Osteocyte (in vitro differentiated cells): ENCODE data around the gene B3GALT6. TPM values are rescaled to one million over a fixed set of nuclear protein-coding genes. Genes with fewer than 3 reads are reported as not detected.

ENCODE experiments used
- DNase-seq: peaks from one replicate; pipeline ENCODE4 v3.0.0; 2021; ENCODE audit warnings: mixed read lengths; ENCODE audit not compliant: unreplicated experiment; ENCODE audit errors: extremely low spot score
- H3K27ac Mint-ChIP-seq: one replicate; pipeline ENCODE4 v1.8.0; 2021; ENCODE audit warnings: mild to moderate bottlenecking, mixed read lengths; ENCODE audit not compliant: unreplicated experiment
- H3K27me3 Mint-ChIP-seq: one replicate; pipeline ENCODE4 v1.8.0; 2021; ENCODE audit warnings: mixed read lengths; ENCODE audit not compliant: unreplicated experiment
- H3K36me3 Mint-ChIP-seq: one replicate; pipeline ENCODE4 v1.8.0; 2021; ENCODE audit warnings: mixed read lengths; ENCODE audit not compliant: unreplicated experiment
- H3K4me1 Mint-ChIP-seq: one replicate; pipeline ENCODE4 v1.8.0; 2021; ENCODE audit warnings: mixed read lengths; ENCODE audit not compliant: unreplicated experiment
- H3K4me3 Mint-ChIP-seq: one replicate; pipeline ENCODE4 v1.8.0; 2021; ENCODE audit warnings: mild to moderate bottlenecking, moderate library complexity, mixed read lengths; ENCODE audit not compliant: unreplicated experiment
- H3K9me3 Mint-ChIP-seq: one replicate; pipeline ENCODE4 v1.8.0; 2021; ENCODE audit warnings: mixed read lengths; ENCODE audit not compliant: unreplicated experiment
- total RNA-seq: library from RNA; stranded (reverse); gene quantifications from 2 replicates; pipeline ENCODE4 v1.2.1, GENCODE V29; 2021
- TF ChIP-seq, protein P1 (sequence below): fragments of 200-600 bp; sonication (generic); IDR thresholded peaks from 2 replicates; pipeline ENCODE4 v1.5.0; 2021; ENCODE audit warnings: antibody characterized with exemption, mild to moderate bottlenecking, moderate library complexity

Gene B3GALT6
- total RNA-seq, 1 donor from 2014 or later, result 38.6 TPM

DNA sequence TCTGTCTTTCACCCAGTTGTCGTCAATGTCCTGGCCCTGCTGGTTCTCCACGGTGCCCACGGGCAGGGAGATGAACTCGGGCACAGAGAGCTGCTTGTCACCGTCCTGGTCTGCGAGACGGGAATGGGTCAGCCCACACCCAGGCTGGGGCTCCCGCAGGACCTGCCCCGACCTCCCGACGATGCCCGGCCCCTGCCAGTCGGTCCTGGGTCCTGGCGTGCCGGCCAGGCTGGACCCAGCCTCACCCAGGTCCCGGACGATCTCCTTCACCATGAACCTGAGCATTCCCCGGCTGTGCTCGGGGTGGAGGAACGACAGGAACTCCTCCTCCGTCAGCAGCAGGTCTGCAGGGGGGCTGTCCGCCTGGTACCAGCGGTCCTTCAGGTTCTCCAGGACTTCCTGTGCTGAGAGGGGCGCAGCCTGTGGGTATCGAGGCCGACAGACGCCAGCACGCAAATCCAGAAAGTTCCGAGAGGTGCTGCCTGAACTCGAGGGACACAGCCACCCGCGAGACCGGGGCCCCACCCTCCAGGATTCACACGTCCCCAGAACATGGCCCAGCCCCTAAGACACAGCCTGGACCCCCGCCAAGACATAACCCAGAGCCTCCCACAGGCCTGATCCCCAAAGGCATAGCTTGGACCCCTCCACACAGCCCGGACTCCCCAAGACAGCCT, 13.4 kb upstream of the B3GALT6 start:
- Mint-ChIP-seq H3K27ac (no peak overlapping the region), H3K27me3 (no peaks in the 10 kb centered on the region), H3K4me1 (peaks cover 19% of the 10 kb centered on the region), H3K36me3 (peaks cover 24% of the 10 kb centered on the region), H3K4me3 (no peak overlapping the region), H3K9me3 (no peaks in the 10 kb centered on the region)
- TF ChIP-seq, protein P1, sequence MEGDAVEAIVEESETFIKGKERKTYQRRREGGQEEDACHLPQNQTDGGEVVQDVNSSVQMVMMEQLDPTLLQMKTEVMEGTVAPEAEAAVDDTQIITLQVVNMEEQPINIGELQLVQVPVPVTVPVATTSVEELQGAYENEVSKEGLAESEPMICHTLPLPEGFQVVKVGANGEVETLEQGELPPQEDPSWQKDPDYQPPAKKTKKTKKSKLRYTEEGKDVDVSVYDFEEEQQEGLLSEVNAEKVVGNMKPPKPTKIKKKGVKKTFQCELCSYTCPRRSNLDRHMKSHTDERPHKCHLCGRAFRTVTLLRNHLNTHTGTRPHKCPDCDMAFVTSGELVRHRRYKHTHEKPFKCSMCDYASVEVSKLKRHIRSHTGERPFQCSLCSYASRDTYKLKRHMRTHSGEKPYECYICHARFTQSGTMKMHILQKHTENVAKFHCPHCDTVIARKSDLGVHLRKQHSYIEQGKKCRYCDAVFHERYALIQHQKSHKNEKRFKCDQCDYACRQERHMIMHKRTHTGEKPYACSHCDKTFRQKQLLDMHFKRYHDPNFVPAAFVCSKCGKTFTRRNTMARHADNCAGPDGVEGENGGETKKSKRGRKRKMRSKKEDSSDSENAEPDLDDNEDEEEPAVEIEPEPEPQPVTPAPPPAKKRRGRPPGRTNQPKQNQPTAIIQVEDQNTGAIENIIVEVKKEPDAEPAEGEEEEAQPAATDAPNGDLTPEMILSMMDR, result no peak
- DNase-seq, result no peak

DNA sequence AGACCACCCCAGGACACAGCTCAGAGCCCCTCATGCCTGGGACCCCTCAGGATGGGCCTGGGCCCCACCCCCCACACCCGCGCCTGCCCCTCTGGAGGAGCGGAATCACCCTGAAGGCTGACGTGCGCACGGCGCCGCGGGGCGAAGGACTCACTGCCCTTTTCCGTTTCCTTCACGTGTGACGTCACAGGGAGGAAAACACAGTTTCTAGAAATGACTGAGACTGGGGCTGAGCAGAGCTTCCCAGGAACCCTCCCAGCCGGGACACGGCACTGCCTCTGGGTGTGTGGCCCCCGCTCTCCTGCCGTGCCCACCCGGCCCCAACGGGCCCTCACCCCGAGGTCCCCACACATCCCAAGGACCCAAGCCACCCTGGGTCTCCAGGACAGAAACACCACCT, 12.7 kb upstream of the B3GALT6 start:
- Mint-ChIP-seq H3K36me3 (peaks cover 25% of the 10 kb centered on the region), H3K27me3 (no peaks in the 10 kb centered on the region), H3K4me3 (no peak overlapping the region), H3K4me1 (peaks cover 19% of the 10 kb centered on the region), H3K27ac (no peak overlapping the region), H3K9me3 (no peaks in the 10 kb centered on the region)
- TF ChIP-seq, protein P1, result no peak
- no peak for DNase-seq

DNA sequence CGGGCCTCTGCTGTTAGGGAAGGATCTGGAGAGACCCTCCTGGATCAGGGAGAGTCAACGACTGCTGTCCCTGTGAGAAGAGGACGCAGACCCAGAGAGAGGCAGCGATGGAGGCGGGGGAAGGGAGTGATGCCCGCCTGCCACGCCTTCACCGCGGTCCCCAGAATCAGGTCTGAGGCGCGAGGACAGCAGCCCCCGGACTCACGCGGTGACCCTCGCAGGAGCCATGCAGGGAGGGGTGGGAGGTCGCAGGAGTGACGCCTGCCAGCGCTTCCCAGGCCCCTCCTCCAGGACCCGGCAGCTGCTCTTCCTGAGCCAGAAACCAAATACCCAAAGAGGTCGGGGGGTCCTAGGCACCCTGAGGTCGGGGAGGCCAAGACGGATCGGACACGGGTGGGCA, 11.8 kb upstream of the B3GALT6 start:
- Mint-ChIP-seq H3K4me3 (no peak overlapping the region), H3K27ac (no peak overlapping the region), H3K9me3 (no peaks in the 10 kb centered on the region), H3K36me3 (peaks cover 27% of the 10 kb centered on the region), H3K4me1 (peaks cover 11% of the 10 kb centered on the region), H3K27me3 (no peaks in the 10 kb centered on the region)
- TF ChIP-seq, protein P1, result no peak
- no peak for DNase-seq

DNA sequence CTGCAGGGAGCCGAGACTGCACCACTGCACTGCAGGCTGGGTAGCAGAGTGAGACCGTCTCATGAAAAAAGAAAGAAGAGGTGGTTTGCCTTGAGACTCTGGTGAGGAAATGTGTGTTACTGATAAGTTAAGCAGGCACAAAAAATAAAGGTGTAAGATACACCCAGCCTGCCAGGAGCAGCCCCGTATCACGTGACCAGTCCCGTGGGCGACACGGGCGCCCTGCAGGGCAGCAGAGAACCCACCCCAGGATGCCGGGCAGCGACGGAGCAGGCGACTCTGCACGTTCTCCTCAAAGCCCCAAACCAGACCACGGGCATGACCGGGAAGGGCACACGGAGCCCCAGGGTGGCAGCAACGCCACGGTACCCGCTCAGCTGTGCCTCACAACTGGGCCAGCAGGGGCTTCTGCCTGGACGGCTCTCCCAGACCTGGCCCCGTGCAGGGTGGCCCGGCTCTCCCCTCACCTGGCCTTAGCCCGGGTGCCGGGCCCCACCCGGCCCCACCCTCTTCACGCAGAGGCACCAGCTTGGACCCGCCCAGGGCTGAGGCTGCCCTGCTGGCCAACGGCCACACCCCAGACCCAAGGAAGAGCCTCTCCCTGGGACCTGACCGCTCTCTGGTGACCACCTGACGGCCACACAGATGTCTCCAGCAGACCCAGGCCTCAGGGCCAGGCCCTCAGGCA, 10.0 kb upstream of the B3GALT6 start:
- TF ChIP-seq, protein P1, result no peak
- Mint-ChIP-seq H3K27ac (no peak overlapping the region), H3K4me3 (no peak overlapping the region), H3K36me3 (peaks cover 28% of the 10 kb centered on the region), H3K4me1 (peaks cover 1% of the 10 kb centered on the region), H3K9me3 (no peaks in the 10 kb centered on the region), H3K27me3 (no peaks in the 10 kb centered on the region)
- no peak for DNase-seq

DNA sequence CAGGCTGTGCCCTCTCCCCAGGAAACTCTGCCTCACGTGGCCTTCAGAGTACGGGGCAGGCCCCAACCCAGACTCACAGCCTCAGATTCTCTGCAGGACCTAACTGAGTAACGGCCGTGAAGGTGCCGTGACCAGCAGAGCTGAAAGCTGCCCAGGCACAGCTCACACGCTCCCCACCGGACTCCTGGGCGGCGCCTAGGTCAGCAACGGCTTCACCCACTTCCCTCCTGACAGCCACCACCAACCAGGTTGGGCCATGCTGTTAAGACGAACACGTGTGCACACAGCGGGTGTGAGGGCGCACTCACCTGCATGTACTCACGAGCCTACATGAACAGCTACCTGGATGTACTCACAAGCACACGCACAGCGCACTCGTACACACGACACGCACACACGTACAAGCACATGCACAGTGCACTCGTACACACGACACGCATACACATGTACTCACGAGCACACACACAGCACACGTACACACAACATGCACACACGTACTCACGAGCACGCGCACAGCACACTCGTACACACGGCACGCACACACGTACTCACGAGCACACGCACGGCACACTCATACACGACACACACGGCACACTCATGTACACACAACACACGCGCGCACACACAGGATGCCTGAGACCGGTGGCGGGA, 9.3 kb upstream of the B3GALT6 start:
- TF ChIP-seq, protein P1, result no peak
- Mint-ChIP-seq H3K4me3 (no peak overlapping the region), H3K36me3 (peaks cover 28% of the 10 kb centered on the region), H3K4me1 (peaks cover 1% of the 10 kb centered on the region), H3K9me3 (no peaks in the 10 kb centered on the region), H3K27me3 (no peaks in the 10 kb centered on the region), H3K27ac (no peak overlapping the region)
- DNase-seq, result no peak
